H1 (cell line): Measurements from ENCODE around the gene HAS3. TPM values are rescaled to one million over a fixed set of nuclear protein-coding genes. Genes with fewer than 3 reads are reported as not detected.

ENCODE experiments used
- CTCF ChIA-PET: fragments of 300-600 bp; sonication (Branson Sonifier 250); formaldehyde crosslinking; loops from one replicate; lab custom pipeline; 2021; ENCODE audit not compliant: partially characterized antibody; lab: Charles Lee
- POLR2A ChIA-PET: fragments of 300-600 bp; sonication (Branson Sonifier 250); formaldehyde crosslinking; loops from one replicate; lab custom pipeline; 2021; ENCODE audit warnings: inconsistent platforms; ENCODE audit not compliant: partially characterized antibody; lab: Charles Lee
- DNase-seq, 2 experiments: peaks; one replicate each; pipeline versions ENCODE4 v3.0.0 to v3.0.0-alpha.2; 2010 to 2022; ENCODE audit warnings: low spot score in 2 of 2, low read depth in 1 of 2, mixed read lengths in 1 of 2
- FAIRE-seq: peaks from 2 replicates; lab custom pipeline; 2011; peaks lifted over from hg19 to GRCh38; lab: Jason Lieb, UNC
- H2AFZ ChIP-seq: 2 replicates; pipeline ENCODE4 v1.8.1; 2012; ENCODE audit warnings: low read length, inconsistent platforms
- H2AK5ac ChIP-seq: 2 replicates; pipeline ENCODE4 v1.6.1; 2013; ENCODE audit warnings: low read depth, low read length
- H2BK120ac ChIP-seq: replicated peaks from 2 replicates; pipeline ENCODE3; 2013; ENCODE audit warnings: low read depth, low read length, inconsistent platforms
- H2BK12ac ChIP-seq: 2 replicates; pipeline ENCODE4 v1.6.1; 2013; ENCODE audit warnings: low read depth, low read length
- H2BK15ac ChIP-seq: 2 replicates; pipeline ENCODE4 v1.6.1; 2013; ENCODE audit warnings: low read length
- H2BK20ac ChIP-seq: 2 replicates; pipeline ENCODE4 v1.6.1; 2013; ENCODE audit warnings: low read length
- H2BK5ac ChIP-seq: 2 replicates; pipeline ENCODE4 v1.6.1; 2013; ENCODE audit warnings: low read depth, low read length
- H3K14ac ChIP-seq: 2 replicates; pipeline ENCODE4 v1.6.1; 2013; ENCODE audit warnings: inconsistent platforms; ENCODE audit not compliant: insufficient read length
- H3K18ac ChIP-seq: 2 replicates; pipeline ENCODE4 v1.6.1; 2013; ENCODE audit warnings: low read length; ENCODE audit errors: extremely low read depth
- H3K23ac ChIP-seq: 2 replicates; pipeline ENCODE4 v1.6.1; 2013; ENCODE audit warnings: inconsistent platforms; ENCODE audit not compliant: insufficient read length
- H3K23me2 ChIP-seq: 2 replicates; pipeline ENCODE4 v1.6.1; 2013; ENCODE audit warnings: low read depth, low read length
- H3K27ac ChIP-seq: 2 replicates; pipeline ENCODE4 v1.6.1; 2011; ENCODE audit warnings: low read depth, low read length, inconsistent platforms
- H3K27me3 ChIP-seq, 4 experiments: replicated peaks in 1 of 4; 1 replicate in 1 of 4; 2 replicates in 3 of 4; pipeline versions ENCODE4 v1.6.1 to v1.8.1; 2011 to 2013; ENCODE audit warnings: low read length in 3 of 4, mild to moderate bottlenecking in 3 of 4, inconsistent platforms in 2 of 4, mixed read lengths in 2 of 4, moderate library complexity in 1 of 4; ENCODE audit not compliant: control insufficient read depth in 3 of 4, insufficient read depth in 3 of 4; ENCODE audit errors: extremely low read depth in 1 of 4
- H3K36me3 ChIP-seq, 4 experiments: 2 replicates each; pipeline versions ENCODE4 v1.6.1 to v1.8.1; 2011 to 2013; ENCODE audit warnings: mild to moderate bottlenecking in 4 of 4, low read length in 3 of 4, moderate library complexity in 2 of 4, control low read depth in 1 of 4, inconsistent platforms in 1 of 4; ENCODE audit not compliant: insufficient read depth in 4 of 4, control insufficient read depth in 2 of 4
- H3K4ac ChIP-seq: replicated peaks from 2 replicates; pipeline ENCODE3; 2013; ENCODE audit warnings: low read length, low read depth, mixed read lengths, inconsistent platforms; ENCODE audit not compliant: insufficient read length
- H3K4me1 ChIP-seq, 4 experiments: replicated peaks in 1 of 4; 1 replicate in 1 of 4; 2 replicates in 3 of 4; pipeline versions ENCODE4 v1.6.1 to v1.8.1; 2011 to 2013; ENCODE audit warnings: low read length in 3 of 4, inconsistent platforms in 2 of 4, mixed read lengths in 1 of 4; ENCODE audit not compliant: insufficient read depth in 4 of 4, control insufficient read depth in 3 of 4
- H3K4me2 ChIP-seq, 2 experiments: 2 replicates each; pipeline versions ENCODE4 v1.6.1 to v1.8.1; 2011 to 2013; ENCODE audit warnings: low read depth in 2 of 2, low read length in 2 of 2, control low read depth in 1 of 2, inconsistent platforms in 1 of 2, mild to moderate bottlenecking in 1 of 2; ENCODE audit not compliant: insufficient read depth in 1 of 2
- H3K4me3 ChIP-seq, 4 experiments: fragments of 200-600, 300-600 bp in 1 of 4; sonication (generic), shearing (Covaris generic), sonication (Bioruptor Twin) in 1 of 4; 2 replicates each; pipeline versions ENCODE4 v1.5.1 to v1.8.1; 2011 to 2016; ENCODE audit warnings: low read length in 4 of 4, low read depth in 3 of 4, control low read depth in 2 of 4, inconsistent platforms in 2 of 4, mild to moderate bottlenecking in 2 of 4, mixed read lengths in 1 of 4, moderate library complexity in 1 of 4; ENCODE audit not compliant: insufficient read depth in 2 of 4; ENCODE audit errors: extremely low read depth in 1 of 4
- H3K56ac ChIP-seq: replicated peaks from 2 replicates; pipeline ENCODE3; 2013; ENCODE audit warnings: low read depth, mild to moderate bottlenecking, mixed read lengths, low read length, inconsistent platforms; ENCODE audit not compliant: insufficient read length
- H3K79me1 ChIP-seq: 2 replicates; pipeline ENCODE4 v1.6.1; 2013; ENCODE audit warnings: low read depth, low read length, control low read depth
- H3K79me2 ChIP-seq, 2 experiments: 2 replicates each; pipeline versions ENCODE4 v1.6.1 to v1.8.1; 2012 to 2013; ENCODE audit warnings: low read length in 2 of 2, mild to moderate bottlenecking in 2 of 2, inconsistent platforms in 1 of 2; ENCODE audit not compliant: insufficient read depth in 2 of 2, control insufficient read depth in 1 of 2
- H3K9ac ChIP-seq, 4 experiments: replicated peaks in 1 of 4; 1 replicate in 1 of 4; 2 replicates in 3 of 4; pipeline versions ENCODE4 v1.6.1 to v1.8.1; 2011 to 2013; ENCODE audit warnings: low read depth in 3 of 4, low read length in 3 of 4, control low read depth in 2 of 4, mild to moderate bottlenecking in 2 of 4, moderate library complexity in 2 of 4, inconsistent platforms in 1 of 4; ENCODE audit errors: extremely low read depth in 1 of 4
- H3K9me3 ChIP-seq, 2 experiments: 2 replicates each; pipeline versions ENCODE4 v1.6.1 to v1.8.1; 2012 to 2013; ENCODE audit warnings: mild to moderate bottlenecking in 2 of 2, moderate library complexity in 2 of 2, control low read depth in 1 of 2, inconsistent platforms in 1 of 2, low read depth in 1 of 2, low read length in 1 of 2, mixed read lengths in 1 of 2; ENCODE audit not compliant: insufficient read depth in 2 of 2
- H4K20me1 ChIP-seq, 2 experiments: replicated peaks in 1 of 2; 2 replicates each; pipeline versions ENCODE3 to v1.8.1; 2011 to 2013; ENCODE audit warnings: inconsistent platforms in 2 of 2, low read length in 2 of 2, mild to moderate bottlenecking in 1 of 2; ENCODE audit not compliant: insufficient read depth in 2 of 2, control insufficient read depth in 1 of 2
- H4K5ac ChIP-seq: 2 replicates; pipeline ENCODE4 v1.6.1; 2013; ENCODE audit warnings: low read length, low read depth, mixed read lengths, inconsistent platforms; ENCODE audit not compliant: insufficient read length
- H4K8ac ChIP-seq: 2 replicates; pipeline ENCODE4 v1.8.0; 2013; ENCODE audit warnings: mild to moderate bottlenecking, moderate library complexity, low read length, inconsistent platforms; ENCODE audit not compliant: insufficient read depth; ENCODE audit errors: extremely low read depth
- H4K91ac ChIP-seq: replicated peaks from 2 replicates; pipeline ENCODE3; 2013; ENCODE audit warnings: low read length, mixed read lengths, inconsistent platforms; ENCODE audit not compliant: insufficient read length
- ASH2L ChIP-seq: fragments of 200-600, 300-600 bp; sonication (generic); IDR thresholded peaks from one replicate; pipeline ENCODE4 v1.7.1; 2017; ENCODE audit warnings: low read length
- BCL11A ChIP-seq, 2 experiments: IDR thresholded peaks; one replicate each; pipeline ENCODE4 v1.6.1; 2011; ENCODE audit warnings: low read depth in 2 of 2, low read length in 2 of 2, mild to moderate bottlenecking in 2 of 2
- CTBP2 ChIP-seq: IDR thresholded peaks from 2 replicates; pipeline ENCODE4 v1.7.0; 2011; ENCODE audit warnings: borderline replicate concordance, mild to moderate bottlenecking, moderate library complexity, mixed read lengths, low read length; ENCODE audit not compliant: insufficient read depth, insufficient read length
- CTCF ChIP-seq, 3 experiments: IDR thresholded peaks; 1 replicate in 2 of 3; 2 replicates in 1 of 3; pipeline versions ENCODE4 v1.5.1 to v1.6.1; 2011; ENCODE audit warnings: low read length in 3 of 3, mild to moderate bottlenecking in 3 of 3, inconsistent platforms in 2 of 3, low read depth in 1 of 3, moderate library complexity in 1 of 3; ENCODE audit not compliant: insufficient read depth in 1 of 3; ENCODE audit errors: control extremely low read depth in 1 of 3
- EGR1 ChIP-seq: IDR thresholded peaks from 2 replicates; pipeline ENCODE4 v1.6.1; 2011; ENCODE audit warnings: low read depth, low read length, borderline replicate concordance
- EZH2 ChIP-seq: fragments of 200-600 bp; sonication (generic); IDR thresholded peaks from 2 replicates; pipeline ENCODE4 v1.7.1; 2012; ENCODE audit warnings: low read depth, mild to moderate bottlenecking, moderate library complexity, low read length, inconsistent platforms; ENCODE audit not compliant: severe bottlenecking
- FOSL1 ChIP-seq: IDR thresholded peaks from 2 replicates; pipeline ENCODE4 v1.6.1; 2011; ENCODE audit warnings: mild to moderate bottlenecking, low read depth, low read length, moderate library complexity; ENCODE audit not compliant: insufficient read depth
- GTF2F1 ChIP-seq: IDR thresholded peaks from 2 replicates; pipeline ENCODE4 v1.6.1; 2012; ENCODE audit warnings: low read depth, low read length, improper control_type of control experiment, borderline replicate concordance
- RXRA ChIP-seq: IDR thresholded peaks from 2 replicates; pipeline ENCODE4 v1.6.1; 2011; ENCODE audit warnings: low read depth, mild to moderate bottlenecking, low read length, moderate library complexity; ENCODE audit not compliant: insufficient read depth
- SIRT6 ChIP-seq: IDR thresholded peaks from one replicate; pipeline ENCODE4 v1.7.1; 2012; ENCODE audit warnings: low read length, inconsistent platforms
- TBP ChIP-seq: IDR thresholded peaks from 2 replicates; pipeline ENCODE4 v1.6.1; 2011; ENCODE audit warnings: low read depth, low read length, improper control_type of control experiment
- TCF12 ChIP-seq: IDR thresholded peaks from 2 replicates; pipeline ENCODE4 v1.6.1; 2011; ENCODE audit warnings: low read depth, mild to moderate bottlenecking, low read length
- WGBS, 2 experiments: shearing (Covaris generic) in 1 of 2; methylation state at CpG; one replicate each; pipeline versions ENCODE4 v1.1.6 to v1.1.7; 2013 to 2015; ENCODE audit warnings: low lambda C conversion rate in 2 of 2, mixed read lengths in 2 of 2, inconsistent platforms in 1 of 2, low coverage in 1 of 2, missing lambda C conversion rate in 1 of 2; ENCODE audit not compliant: insufficient replicate concordance in 2 of 2, insufficient coverage in 1 of 2, insufficient read length in 1 of 2; ENCODE audit errors: extremely low coverage in 1 of 2, missing lambda C conversion rate in 1 of 2; 5-methylcytosine and 5-hydroxymethylcytosine counted together
- polyA plus RNA-seq, 7 experiments: library from polyadenylated mRNA; depleted of rRNA in 3 of 7; stranded (reverse) in 5 of 7; unstranded in 2 of 7; fragments of >200 nt in 5 of 7; fragments of 200-250 nt in 2 of 7; gene quantifications; 1 replicate in 5 of 7; 2 replicates in 1 of 7; 4 replicates in 1 of 7; pipeline versions ENCODE4 v1.2.1 to v1.2.3, GENCODE V29; 2011 to 2013; ENCODE audit warnings: missing spikeins in 2 of 7, mixed read lengths in 2 of 7
- total RNA-seq: library from RNA; stranded (reverse); fragmentation: NEBNext Ultra II Directional; extraction: Animal tissue kit (Norgen Biotek cat#: 25700); gene quantifications from 2 replicates; pipeline ENCODE4 v1.2.1, GENCODE V29; 2021

HAS3 gene
- total and polyA plus RNA-seq, 2 of the 8 experiments (the other 6 are each of a cell fraction or from before 2014, with no cell fraction given), result 32.1 to 69.6 TPM

- no peak overlapping the region for H3K18ac ChIP-seq
- DNase-seq (no peak), FAIRE-seq (no peak)
- peaks cover 33% of the 10 kb centered on the region for H3K79me1 ChIP-seq
- no peak overlapping the region for H3K9ac ChIP-seq
- no peak overlapping the region for H3K56ac ChIP-seq
- no peak overlapping the region for H3K23ac ChIP-seq
- peaks cover 14% of the 10 kb centered on the region for H3K23me2 ChIP-seq
- H3K27ac ChIP-seq, result no peak overlapping the region
- no peak overlapping the region; the same call in 1 of the 2 replicates for H2AK5ac ChIP-seq
- H4K91ac ChIP-seq, result no peak overlapping the region
- H4K5ac ChIP-seq, result no peak overlapping the region
- H4K8ac ChIP-seq, result no peak overlapping the region
- no peak overlapping the region for H3K4me3 ChIP-seq
- no peak overlapping the region for H2BK120ac ChIP-seq
- no peak overlapping the region for H2BK20ac ChIP-seq
- CTCF ChIA-PET, result interaction anchor here (0.9 to 10.6 kb wide), 15 partner anchors 10 to 217 kb away, joined by 3 to 174 read pairs (median 5); no protein-coding TSS in a partner anchor
- no peaks in the 10 kb centered on the region for H3K27me3 ChIP-seq
- H3K14ac ChIP-seq, result no peak overlapping the region
- peaks cover 35 to 61% (median 59%) of the 10 kb centered on the region in 4 experiments for H3K36me3 ChIP-seq
- H3K4ac ChIP-seq, result no peak overlapping the region
- peaks cover 10 to 22% of the 10 kb centered on the region in 2 experiments for H4K20me1 ChIP-seq
- H2AFZ ChIP-seq, result no peak overlapping the region
- H2BK12ac ChIP-seq, result no peak overlapping the region
- no peak overlapping the region for H3K4me2 ChIP-seq
- peaks cover 4 to 17% (median 12%) of the 10 kb centered on the region in 4 experiments for H3K4me1 ChIP-seq
- no peak overlapping the region for H2BK15ac ChIP-seq
- WGBS, 2 experiments, result 89% methylated on average over 5 of the region's 5 CpGs; no CpG with 5 or more reads in 1 of the 2 experiments
- H3K79me2 ChIP-seq, result peaks cover 8 to 51% of the 10 kb centered on the region in 2 experiments; a peak in 3 of 4 replicates
- no peak overlapping the region for H2BK5ac ChIP-seq
- POLR2A ChIA-PET, result interaction anchor here (1.0 to 3.8 kb wide), 8 partner anchors 8 to 76 kb away, joined by 3 to 20 read pairs (median 9); partner anchors contain the start of genes CHTF8 and UTP4
- H3K9me3 ChIP-seq, result no peaks in the 10 kb centered on the region
- TF ChIP-seq FOSL1 (no peak), EGR1 (no peak), CTBP2 (no peak), EZH2 (no peak), GTF2F1 (no peak), SIRT6 (no peak), BCL11A (IDR thresholded peaks at IDR 0.05; ENCODE audit: low read depth in 2 of 2, low read length in 2 of 2) (no peak), ASH2L (no peak), CTCF (IDR thresholded peaks at IDR 0.05; ENCODE audit: control extremely low read depth in 1 of 3, insufficient read depth in 1 of 3, low read depth in 1 of 3, low read length in 3 of 3) (no peak), TCF12 (no peak), TBP (no peak), RXRA (no peak)
Measured at GRCh38 chr16:69111876-69112230, 6.4 kb downstream of the HAS3 start.
